Measurements from ENCODE around the gene MRPS27.

Gene MRPS27

DNA sequence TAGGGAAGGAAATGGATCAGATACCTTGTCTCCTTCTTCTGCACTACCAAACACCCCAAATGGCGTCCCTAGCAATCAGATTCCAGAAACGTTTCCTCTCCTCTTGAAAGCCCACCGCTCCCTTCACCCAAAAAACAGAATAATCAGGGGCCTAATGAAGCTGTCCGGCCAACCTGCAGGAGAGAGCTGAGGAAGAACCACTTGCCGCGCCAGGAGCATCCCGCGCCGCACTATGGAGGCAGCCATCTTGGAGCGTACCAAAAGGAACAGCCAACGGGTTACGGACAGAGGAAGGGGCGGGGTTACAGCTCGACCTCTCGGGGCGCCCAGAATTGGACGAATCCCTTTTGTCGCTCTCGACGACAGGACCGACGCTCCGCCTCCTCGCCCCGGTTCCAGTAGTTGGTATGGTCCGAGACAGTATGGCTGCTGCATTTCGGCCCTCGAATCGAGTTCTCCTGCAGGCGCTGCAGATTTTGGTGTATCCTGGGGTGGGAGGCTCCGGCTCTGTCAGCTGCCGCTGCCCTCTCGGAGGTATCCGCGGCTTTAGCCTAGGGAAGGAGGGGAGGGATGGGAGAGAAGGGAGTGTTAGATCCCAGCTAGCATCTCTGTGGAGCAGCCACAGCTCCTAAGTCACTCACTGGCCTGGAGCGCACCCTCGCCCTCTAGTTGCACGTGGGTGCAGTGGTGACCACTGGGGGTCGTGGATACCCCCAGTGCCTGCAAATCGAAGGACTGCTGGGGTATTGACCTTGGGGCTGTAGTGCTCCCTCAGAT, at the start of gene MRPS27, which contains the start of gene PTCD2:
Gene MRPS27, minus strand, starts transcription at position 265 of the 777 bp plus-strand sequence. Its CDS starts 19 bp downstream, at position 246.
Gene PTCD2, plus strand, starts transcription at position 398 of the 777 bp plus-strand sequence. Its CDS starts 10 bp downstream, at position 408.
- peak; percentile 97 for DNase-seq

- DNase-seq: no peak
These were observed 49.7 kb upstream of the MRPS27 start for GRCh38 chr5:72369711-72370110.

- no peak for DNase-seq
These were observed 49.3 kb upstream of the MRPS27 start for GRCh38 chr5:72369301-72369700.

DNA sequence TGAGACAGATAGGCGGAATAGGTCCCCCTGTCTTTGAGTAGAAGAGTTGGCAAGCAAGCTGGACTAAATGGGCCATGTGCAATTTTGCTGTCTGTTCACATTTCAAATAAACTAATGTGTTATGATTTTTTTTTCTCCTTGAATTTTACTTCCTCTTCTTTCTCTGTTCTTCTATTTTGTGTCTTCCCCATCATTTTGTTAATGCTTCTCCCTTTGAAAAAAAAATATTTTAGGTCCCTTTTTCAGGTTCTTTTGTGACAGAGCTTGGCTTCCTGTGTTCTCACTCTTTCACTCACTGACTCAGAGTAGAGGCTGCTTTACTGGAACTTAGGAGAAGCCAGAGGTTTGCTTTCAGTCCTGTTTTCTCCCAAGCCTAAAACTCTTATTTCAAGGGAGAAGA, 48.2 kb upstream of the MRPS27 start:
- no peak for DNase-seq

GRCh38 chr5:72366324-72366976, 46.4 kb upstream of the MRPS27 start:
- DNase-seq: peak; percentile 54

DNA sequence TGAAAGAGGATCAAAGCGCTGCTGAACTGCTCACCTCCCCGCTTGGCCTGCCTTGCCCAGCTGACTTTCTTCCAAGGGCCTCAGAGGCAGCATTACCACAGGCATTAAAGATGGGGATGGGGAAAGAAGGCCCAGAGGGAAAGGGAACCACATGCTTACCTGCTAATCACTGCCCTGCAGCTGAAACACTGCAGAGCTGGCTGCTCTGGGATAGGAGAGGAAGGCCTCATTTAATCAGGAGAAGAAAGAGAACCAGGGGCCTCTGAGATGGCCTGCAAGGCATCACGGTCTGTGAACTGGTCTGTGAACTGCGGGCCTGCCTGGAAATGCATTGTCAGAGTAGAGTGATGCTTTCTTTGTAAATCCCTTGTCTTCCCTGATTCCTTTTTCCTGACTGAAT, 44.9 kb upstream of the MRPS27 start:
- DNase-seq: no peak

GRCh38 chr5:72364171-72364570, 44.1 kb upstream of the MRPS27 start:
- no peak for DNase-seq

- no peak for DNase-seq
These were observed 43.2 kb upstream of the MRPS27 start for GRCh38 chr5:72363166-72363802.

DNA sequence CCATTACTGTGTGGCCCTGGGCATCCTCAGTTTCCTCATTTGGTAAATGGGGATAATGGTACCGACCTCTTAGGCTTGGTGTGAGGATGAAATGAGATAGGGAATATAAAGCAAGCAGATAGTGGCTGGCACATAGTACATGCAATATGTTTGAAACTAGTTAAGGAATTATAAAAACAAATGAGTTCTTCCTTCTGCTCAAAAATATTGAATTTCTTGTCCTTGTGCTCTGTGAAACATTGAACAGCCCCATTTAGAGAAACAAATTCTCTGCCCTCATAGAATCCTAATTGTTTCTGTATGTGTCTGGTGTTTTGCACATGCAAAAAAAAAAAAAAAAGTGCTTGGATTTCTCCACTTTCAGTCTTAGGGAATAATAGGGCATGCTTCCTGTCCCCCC, 39.8 kb upstream of the MRPS27 start:
- no peak for DNase-seq

GRCh38 chr5:72358925-72359324, 38.9 kb upstream of the MRPS27 start:
- no peak for DNase-seq

- no peak for DNase-seq
These were observed 36.3 kb upstream of the MRPS27 start for GRCh38 chr5:72356361-72356760.

DNA sequence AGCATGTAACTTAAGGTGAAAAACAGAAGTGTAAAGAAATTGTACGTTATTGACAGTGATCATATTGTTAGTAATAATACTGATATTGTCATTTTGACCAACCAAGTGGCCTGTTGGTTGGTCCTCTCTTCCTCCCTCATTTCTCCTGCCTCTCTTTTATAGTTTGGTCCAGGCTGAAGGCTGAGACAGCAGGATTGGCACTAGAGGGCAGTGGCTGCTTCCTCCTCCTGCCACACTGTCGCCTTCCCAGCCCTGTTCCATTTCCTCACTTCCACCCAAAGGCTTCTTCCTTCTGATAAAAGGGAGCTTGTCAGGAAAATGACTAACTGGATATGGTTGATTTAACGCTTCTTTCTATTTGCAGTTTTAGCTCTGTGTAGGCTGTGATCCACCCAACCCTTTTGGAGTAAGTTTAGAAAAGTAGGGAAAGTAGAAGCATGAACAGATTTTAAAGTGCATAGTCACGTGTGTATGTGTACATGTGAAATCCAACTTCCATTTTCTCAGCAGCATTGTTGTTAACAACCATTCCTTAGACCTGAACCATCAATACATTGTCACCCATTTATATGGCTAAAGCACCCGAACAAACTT, 35.8 kb upstream of the MRPS27 start:
- no peak for DNase-seq

DNA sequence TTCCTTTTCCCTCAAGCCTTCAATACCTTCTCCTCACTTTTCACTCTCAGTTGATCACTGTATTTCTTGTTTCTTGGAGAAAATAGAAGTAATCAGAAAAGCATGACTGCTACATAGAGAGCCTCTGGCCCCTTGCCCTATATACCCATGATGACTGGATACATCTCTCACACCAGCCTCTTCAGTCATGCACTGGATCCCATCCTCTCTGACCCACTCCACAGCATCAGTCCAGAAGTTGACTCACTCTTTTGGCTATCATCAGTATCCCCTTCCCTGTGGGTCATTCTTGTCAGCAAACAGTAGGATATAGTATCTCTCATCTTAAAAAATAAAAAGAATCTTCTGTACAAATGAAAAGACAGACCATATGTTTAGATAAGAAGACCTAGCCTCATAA, 33.0 kb upstream of the MRPS27 start:
- DNase-seq: no peak

DNA sequence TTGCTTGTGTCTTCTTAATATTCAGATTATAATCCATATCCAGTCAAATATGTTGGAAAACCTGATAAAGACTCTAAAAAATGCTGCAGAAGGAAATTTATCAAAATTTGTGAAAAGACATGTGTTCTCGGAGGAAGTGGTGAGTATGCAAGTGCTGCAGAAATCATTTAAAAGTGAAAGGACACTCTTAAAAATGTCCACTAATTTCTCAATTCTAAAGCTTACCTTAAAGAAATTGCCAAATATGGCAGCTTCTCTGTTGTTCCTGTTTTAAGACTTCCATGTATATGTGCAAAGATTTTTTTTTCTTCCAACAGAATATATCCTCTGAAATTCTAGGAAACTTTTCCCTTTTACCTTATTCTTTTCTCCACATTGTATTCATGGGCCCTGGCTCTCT, 32.6 kb upstream of the MRPS27 start:
- no peak for DNase-seq

GRCh38 chr5:72351376-72351775, 31.3 kb upstream of the MRPS27 start:
- DNase-seq: no peak

DNA sequence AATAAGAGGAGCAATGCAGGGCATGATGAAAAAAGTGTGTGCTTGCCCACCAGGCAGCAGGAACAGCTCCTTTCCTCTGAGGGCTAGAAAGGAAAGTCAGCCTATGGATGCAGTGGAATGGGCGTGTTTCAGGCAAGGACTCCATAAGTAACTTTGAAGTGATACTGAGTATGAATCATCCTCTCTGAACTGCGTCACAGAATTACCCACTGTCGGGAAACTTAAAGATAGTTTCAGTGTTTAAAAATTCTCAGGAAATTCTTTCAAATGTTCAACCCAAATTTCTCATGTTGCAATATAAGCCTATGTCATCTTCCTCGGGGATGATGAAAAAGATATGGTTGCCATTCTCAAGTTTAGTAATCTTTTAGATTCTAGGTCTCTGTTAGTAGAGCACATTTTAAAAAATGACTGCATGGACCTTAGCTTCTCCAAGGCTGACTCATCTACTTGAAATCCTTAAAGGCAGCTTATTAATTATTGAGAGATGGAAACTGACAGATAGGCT, 27.8 kb upstream of the MRPS27 start:
- DNase-seq: no peak

- no peak for DNase-seq
These were observed 26.4 kb upstream of the MRPS27 start for GRCh38 chr5:72346398-72346797.

DNA sequence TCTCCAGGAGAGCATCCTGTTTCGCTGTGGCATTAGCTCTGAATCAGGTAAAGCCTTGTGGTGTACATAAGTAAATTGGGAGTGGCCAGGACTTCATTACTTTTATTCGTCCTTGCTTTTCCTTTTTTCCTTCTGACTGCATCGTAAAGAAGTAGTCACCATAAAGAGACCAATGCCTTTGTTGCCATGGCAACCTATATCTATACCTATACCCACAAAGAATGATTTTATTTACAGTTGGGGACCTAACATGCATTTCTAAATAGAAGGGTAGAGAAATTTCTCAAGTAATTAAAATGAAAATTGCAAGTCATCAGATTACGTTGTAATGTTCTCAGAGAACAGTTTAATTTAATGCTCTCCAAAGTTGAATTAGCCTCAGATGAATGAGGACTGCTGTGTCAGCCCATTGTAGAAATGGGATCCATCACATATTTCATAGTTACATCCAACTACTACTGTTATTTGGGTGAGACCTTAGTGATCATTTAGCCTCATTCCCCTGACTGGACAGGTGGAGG, 18.7 kb upstream of the MRPS27 start:
- no peak for DNase-seq

GRCh38 chr5:72337159-72337558, 17.1 kb upstream of the MRPS27 start:
- DNase-seq: no peak

- no peak for DNase-seq
These were observed 10.7 kb upstream of the MRPS27 start for GRCh38 chr5:72330712-72331111.

GRCh38 chr5:72328172-72328571, 8.1 kb upstream of the MRPS27 start:
- peak; percentile 29 for DNase-seq

DNA sequence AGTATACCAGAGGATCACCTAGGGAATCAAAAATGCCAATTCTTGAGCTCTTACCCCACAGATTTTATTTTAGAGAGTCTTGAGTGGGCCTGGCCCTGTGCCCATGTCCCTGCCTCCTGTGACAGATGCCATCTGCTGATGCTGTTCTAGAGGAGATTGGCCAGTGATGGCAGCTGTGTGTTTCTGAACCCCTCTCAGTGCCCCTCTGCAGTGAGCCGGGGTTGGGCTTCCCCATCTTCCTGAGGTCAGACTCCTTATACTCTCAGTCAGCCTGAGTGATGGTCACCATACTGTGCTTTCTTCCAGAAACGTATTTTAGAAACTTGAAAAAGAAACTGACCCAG, 6.2 kb upstream of the MRPS27 start:
- DNase-seq: no peak
